Measurements from ENCODE around the gene ITGAL. TPM values are rescaled to one million over a fixed set of nuclear protein-coding genes. Genes with fewer than 3 reads are reported as not detected.

The ITGAL gene
- total and polyA plus RNA-seq, 2 donors (not counting 3 experiments of a cell fraction or from before 2014, with no cell fraction given), result not detected

DNA sequence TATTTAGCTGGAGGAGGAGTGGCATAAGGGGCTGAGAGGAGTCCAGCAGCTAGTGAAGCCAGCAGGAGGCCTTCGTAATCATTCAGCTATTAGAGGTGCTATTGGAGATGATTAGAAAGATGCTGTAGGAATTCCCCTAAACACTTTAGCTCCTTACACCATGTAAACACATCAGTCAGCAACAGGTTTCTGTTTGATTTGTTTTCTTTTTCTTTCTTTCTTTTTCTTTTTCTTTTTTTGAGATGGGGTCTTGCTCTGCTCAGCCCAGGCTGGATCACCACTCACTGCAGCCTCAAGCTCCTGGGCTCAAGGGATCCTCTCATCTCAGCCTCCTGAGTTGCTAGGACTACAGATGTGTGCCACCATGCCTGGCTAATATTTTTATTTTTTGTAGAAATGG is 16.2 kb upstream of the ITGAL start:
- ChIA-PET CTCF (interaction anchor here (0.7 to 2.1 kb wide), 7 partner anchors 16 to 159 kb away, joined by 3 to 5 read pairs (median 4); partner anchors contain the start of genes DCTPP1 and ITGAL), POLR2A (no interaction called here)
- H3K27me3 ChIP-seq (ENCODE audit: control insufficient read depth in 2 of 2, insufficient read depth in 2 of 2, low read length in 2 of 2), result peaks cover 0 to 5% of the 10 kb centered on the region in 2 experiments
- no peaks in the 10 kb centered on the region for H3K36me3 ChIP-seq (ENCODE audit: control insufficient read depth in 2 of 2, extremely low read depth in 1 of 2, insufficient read depth in 2 of 2, low read length in 2 of 2)
- no peaks in the 10 kb centered on the region for H3K9me3 ChIP-seq (replicated peaks; ENCODE audit: control insufficient read depth, insufficient read depth, low read length)
- no peak overlapping the region for H3K4me2 ChIP-seq (ENCODE audit: insufficient read depth, low read length)
- H3K4me3 ChIP-seq (replicated peaks in 1 of 3; ENCODE audit: insufficient read depth in 1 of 3, low read depth in 1 of 3, low read length in 3 of 3), result no peak overlapping the region
- no peaks in the 10 kb centered on the region for H3K4me1 ChIP-seq (ENCODE audit: control insufficient read depth, extremely low read depth, insufficient read depth, low read length)
- H3K79me2 ChIP-seq (ENCODE audit: control insufficient read depth, insufficient read depth, low read length), result no peaks in the 10 kb centered on the region
- H3K9ac ChIP-seq (replicated peaks; ENCODE audit: extremely low read depth, insufficient read depth, low read length), result no peak overlapping the region
- FAIRE-seq, result no peak
- TF ChIP-seq, protein P1, sequence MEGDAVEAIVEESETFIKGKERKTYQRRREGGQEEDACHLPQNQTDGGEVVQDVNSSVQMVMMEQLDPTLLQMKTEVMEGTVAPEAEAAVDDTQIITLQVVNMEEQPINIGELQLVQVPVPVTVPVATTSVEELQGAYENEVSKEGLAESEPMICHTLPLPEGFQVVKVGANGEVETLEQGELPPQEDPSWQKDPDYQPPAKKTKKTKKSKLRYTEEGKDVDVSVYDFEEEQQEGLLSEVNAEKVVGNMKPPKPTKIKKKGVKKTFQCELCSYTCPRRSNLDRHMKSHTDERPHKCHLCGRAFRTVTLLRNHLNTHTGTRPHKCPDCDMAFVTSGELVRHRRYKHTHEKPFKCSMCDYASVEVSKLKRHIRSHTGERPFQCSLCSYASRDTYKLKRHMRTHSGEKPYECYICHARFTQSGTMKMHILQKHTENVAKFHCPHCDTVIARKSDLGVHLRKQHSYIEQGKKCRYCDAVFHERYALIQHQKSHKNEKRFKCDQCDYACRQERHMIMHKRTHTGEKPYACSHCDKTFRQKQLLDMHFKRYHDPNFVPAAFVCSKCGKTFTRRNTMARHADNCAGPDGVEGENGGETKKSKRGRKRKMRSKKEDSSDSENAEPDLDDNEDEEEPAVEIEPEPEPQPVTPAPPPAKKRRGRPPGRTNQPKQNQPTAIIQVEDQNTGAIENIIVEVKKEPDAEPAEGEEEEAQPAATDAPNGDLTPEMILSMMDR (IDR thresholded peaks at IDR 0.05; ENCODE audit: extremely low read depth in 1 of 2, insufficient read depth in 1 of 2, low read depth in 1 of 2, low read length in 2 of 2), result no peak
- no peak for TF ChIP-seq MYC (IDR thresholded peaks at IDR 0.05; ENCODE audit: low read depth, low read length)
- TF ChIP-seq GATA2 (IDR thresholded peaks at IDR 0.05; ENCODE audit: insufficient read depth, insufficient read length, low read depth, low read length), result no peak
- no peak for TF ChIP-seq POLR2AphosphoS5 (IDR thresholded peaks at IDR 0.05; ENCODE audit: insufficient read depth, low read depth, low read length)
- TF ChIP-seq FOS (IDR thresholded peaks at IDR 0.05; ENCODE audit: borderline replicate concordance, insufficient read depth, low read length), result no peak
- TF ChIP-seq EZH2 (IDR thresholded peaks at IDR 0.05; ENCODE audit: borderline replicate concordance, low read depth, low read length, severe bottlenecking), result no peak
- no peak for TF ChIP-seq MAX (IDR thresholded peaks at IDR 0.05; ENCODE audit: insufficient read depth, insufficient read length)
- TF ChIP-seq POLR2A (IDR thresholded peaks at IDR 0.05; ENCODE audit: low read depth, low read length), result no peak
- TF ChIP-seq JUN (IDR thresholded peaks at IDR 0.05; ENCODE audit: borderline replicate concordance, insufficient read depth, insufficient read length, low read depth), result no peak
- no peaks in the 10 kb centered on the region for H3K9me1 ChIP-seq (replicated peaks; ENCODE audit: control insufficient read depth, extremely low read depth, insufficient read depth, low read length)
- no peak overlapping the region for H2AFZ ChIP-seq (ENCODE audit: low read depth, low read length)
- no peaks in the 10 kb centered on the region for H4K20me1 ChIP-seq (replicated peaks; ENCODE audit: control insufficient read depth, extremely low read depth, insufficient read depth, low read length)
- no peak overlapping the region for H3K27ac ChIP-seq (ENCODE audit: insufficient read depth, low read depth, low read length)
- no TSS peak for BruUV-seq (replicated peaks)
- dilution Hi-C loops (cut with MboI; ENCODE audit: extremely low pct_ligation_motif_present, low sequenced_read_pairs), result no loop called here
- intact Hi-C loops (cut with micrococcal nuclease), result loop anchor here (5.0 kb wide), 1 partner anchor 61 kb away; no protein-coding TSS in a partner anchor
- DNase-seq (ENCODE audit: low read depth, low spot score), result no peak

Measured in endothelial cell of umbilical vein (primary cell).